22Rv1 (cell line): ENCODE results near the gene RNF146.
A peak's percentile ranks its signal among the peaks of the same experiment; 100 is the strongest.

Experiments used
- H3K27ac ChIP-seq: fragments of 450-650 bp; 2 replicates; pipeline ENCODE4 v1.5.1; 2017
- ZFX ChIP-seq: fragments of 450-650 bp; IDR thresholded peaks from 2 replicates; pipeline ENCODE4 v1.6.1; 2017; ENCODE audit warnings: antibody characterized with exemption, borderline replicate concordance
- TF ChIP-seq, protein P1 (sequence below): fragments of 450-650 bp; IDR thresholded peaks from 2 replicates; pipeline ENCODE4 v1.5.1; 2017; ENCODE audit warnings: mild to moderate bottlenecking

RNF146 gene

GRCh38 chr6:127299522-127300240 lies 33.0 kb downstream of the RNF146 start:
- TF ChIP-seq, protein P1, sequence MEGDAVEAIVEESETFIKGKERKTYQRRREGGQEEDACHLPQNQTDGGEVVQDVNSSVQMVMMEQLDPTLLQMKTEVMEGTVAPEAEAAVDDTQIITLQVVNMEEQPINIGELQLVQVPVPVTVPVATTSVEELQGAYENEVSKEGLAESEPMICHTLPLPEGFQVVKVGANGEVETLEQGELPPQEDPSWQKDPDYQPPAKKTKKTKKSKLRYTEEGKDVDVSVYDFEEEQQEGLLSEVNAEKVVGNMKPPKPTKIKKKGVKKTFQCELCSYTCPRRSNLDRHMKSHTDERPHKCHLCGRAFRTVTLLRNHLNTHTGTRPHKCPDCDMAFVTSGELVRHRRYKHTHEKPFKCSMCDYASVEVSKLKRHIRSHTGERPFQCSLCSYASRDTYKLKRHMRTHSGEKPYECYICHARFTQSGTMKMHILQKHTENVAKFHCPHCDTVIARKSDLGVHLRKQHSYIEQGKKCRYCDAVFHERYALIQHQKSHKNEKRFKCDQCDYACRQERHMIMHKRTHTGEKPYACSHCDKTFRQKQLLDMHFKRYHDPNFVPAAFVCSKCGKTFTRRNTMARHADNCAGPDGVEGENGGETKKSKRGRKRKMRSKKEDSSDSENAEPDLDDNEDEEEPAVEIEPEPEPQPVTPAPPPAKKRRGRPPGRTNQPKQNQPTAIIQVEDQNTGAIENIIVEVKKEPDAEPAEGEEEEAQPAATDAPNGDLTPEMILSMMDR, result no peak
- TF ChIP-seq ZFX, result no peak
- H3K27ac ChIP-seq, result no peak overlapping the region

DNA sequence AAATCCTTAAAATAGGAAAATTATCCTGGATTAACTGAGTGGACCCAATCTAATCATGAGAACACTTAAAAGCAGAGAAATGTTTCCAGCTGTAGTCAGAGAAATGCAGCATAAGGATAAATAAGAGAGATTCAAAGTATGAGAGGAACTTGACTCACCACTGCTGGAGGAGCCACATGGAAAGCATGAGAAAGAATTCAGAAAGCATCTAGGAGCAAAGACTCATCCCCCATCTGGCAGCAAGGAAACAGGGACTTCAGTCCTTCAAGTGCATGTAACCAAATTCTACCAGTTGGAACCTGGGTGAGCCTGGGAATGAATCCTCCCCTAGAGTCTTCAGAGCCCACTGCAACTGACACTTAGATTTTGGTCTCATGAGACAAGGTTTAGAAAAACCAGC lies 33.7 kb downstream of the RNF146 start:
- TF ChIP-seq, protein P1, result no peak
- no peak for TF ChIP-seq ZFX
- H3K27ac ChIP-seq, result no peak overlapping the region

- TF ChIP-seq, protein P1, result no peak
- TF ChIP-seq ZFX, result no peak
- H3K27ac ChIP-seq, result no peak overlapping the region
Observed at GRCh38 chr6:127301199-127301700, 34.6 kb downstream of the RNF146 start.

GRCh38 chr6:127302728-127303660 lies 36.3 kb downstream of the RNF146 start:
- no peak overlapping the region for H3K27ac ChIP-seq
- TF ChIP-seq, protein P1, result peak; percentile 77
- no peak for TF ChIP-seq ZFX

DNA sequence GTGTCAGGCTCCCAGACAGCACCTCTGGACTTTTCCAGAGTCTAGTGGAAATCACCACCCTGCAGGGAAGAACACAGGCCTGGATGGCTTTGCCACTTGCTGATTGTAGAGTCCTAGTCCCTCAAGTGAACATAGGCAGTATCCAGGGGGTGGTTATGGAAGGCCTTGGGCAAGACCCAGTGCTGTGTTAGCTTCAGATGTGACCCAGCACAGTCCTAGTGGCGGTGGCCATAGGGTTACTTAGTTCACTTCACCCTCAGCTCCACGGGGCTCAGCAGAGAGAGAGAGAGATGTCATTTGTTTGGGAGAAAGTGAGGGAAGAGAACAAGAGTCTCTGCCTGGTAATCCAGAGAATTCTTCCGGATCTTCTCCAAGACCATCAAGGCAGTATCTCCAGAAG lies 37.3 kb downstream of the RNF146 start:
- no peak overlapping the region for H3K27ac ChIP-seq
- TF ChIP-seq, protein P1, result no peak
- no peak for TF ChIP-seq ZFX

- no peak overlapping the region for H3K27ac ChIP-seq
- TF ChIP-seq, protein P1, result no peak
- TF ChIP-seq ZFX, result no peak
Observed at GRCh38 chr6:127305741-127306140, 39.1 kb downstream of the RNF146 start.
